Stimulated activated CD4-positive, alpha-beta T cell treated with anti-CD3 and anti-CD28 coated beads, Interleukin-15, amount 100 ng/mL, for 1 hour (primary cell): ENCODE data around the gene LYPD6.

Experiments used
- DNase-seq, 2 donors: peaks; one replicate each; pipeline ENCODE4 v3.0.0-alpha.2; 2020; ENCODE audit warnings: low read depth in 1 of 2, low spot score in 1 of 2

LYPD6 gene

DNA sequence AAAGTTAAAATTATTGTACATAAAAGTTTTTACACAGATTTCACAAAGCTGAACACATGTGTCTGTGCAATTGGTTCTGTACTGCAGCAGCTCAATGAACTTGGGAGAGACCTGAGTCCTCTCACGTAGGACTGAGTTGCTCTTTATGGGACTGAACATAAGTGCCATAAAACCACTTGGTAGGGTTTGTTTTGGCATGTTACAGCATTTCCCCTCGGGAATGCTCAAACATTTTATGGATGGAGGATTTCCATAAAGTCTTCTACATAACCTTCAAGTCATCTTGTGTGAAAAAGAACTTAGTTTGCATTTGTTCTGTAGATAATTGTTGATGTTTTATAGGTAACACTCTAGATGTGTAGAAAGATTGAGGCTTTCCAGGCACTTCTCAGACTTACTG, 15.9 kb downstream of the LYPD6 start:
- DNase-seq = no peak

DNA sequence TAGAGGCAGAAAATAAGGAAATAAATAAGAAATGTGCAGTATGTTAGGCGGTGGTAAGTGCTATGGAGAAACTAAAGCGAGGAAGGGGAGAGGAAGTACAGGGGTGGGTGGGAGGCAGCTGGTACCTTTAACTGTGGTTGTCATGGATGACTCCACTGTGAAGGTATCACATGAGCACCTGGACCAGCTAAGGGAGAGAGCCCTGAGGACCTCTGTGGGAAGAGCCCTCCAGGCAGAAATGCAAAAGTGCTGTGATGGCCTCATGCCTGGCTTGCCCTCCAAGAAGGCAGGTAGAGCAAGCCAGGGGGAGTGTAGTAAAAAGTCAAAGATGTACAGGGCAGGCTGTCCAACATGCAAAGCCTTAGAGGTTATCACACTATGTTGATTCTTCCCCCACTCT, 17.9 kb downstream of the LYPD6 start:
- DNase-seq = no peak

DNA sequence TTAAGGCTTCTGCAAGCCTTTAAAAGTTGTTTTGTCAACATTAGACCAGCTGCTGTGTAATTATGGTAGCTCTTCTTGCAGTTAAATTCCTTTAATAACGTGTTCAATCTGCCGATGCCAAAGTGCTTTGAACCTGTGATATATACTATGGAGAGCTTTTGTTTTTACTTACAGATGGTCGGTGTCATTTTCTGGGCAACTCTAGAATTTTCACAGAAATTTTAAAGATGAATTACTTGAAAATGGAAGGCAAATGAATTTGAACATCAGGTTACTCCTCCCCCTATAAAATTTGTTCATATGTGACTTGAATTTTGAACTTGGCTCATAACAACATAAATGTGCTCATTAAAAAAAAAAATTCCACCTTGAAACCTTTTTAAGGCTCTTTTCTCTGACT, 23.0 kb downstream of the LYPD6 start:
- DNase-seq = no peak

DNA sequence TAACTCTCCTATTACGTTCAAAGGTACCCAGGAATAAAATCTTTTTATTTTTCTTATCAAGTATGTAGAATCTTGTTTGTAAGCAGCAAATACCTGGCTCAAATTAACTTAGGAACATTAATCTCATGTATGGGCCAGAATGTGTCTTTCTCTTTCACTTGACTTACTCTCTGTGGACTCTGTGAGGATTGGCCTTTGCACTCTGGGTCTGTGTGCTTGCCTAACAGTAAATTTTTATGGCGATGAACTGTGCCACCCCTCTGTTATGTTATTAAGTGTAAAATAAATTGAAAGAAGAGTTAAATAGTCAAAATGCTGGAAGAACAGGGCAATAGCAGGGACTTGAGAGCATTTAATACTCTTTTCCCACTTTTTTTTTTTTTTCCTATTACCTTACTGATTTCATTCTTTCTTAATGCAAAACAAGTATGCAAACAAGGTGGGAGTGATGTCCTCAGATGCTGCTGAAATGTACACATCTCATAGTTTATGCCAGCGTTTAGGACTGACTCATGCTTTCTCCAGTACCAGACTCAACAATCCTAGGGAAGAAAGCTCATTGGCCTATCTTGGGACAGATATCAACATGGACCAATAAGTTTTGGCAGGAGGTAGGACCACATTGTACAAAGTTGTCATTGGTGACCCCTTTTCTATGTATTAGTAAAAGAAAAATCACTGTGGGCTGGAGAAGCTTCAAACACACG, 25.5 kb downstream of the LYPD6 start:
- no peak for DNase-seq

DNA sequence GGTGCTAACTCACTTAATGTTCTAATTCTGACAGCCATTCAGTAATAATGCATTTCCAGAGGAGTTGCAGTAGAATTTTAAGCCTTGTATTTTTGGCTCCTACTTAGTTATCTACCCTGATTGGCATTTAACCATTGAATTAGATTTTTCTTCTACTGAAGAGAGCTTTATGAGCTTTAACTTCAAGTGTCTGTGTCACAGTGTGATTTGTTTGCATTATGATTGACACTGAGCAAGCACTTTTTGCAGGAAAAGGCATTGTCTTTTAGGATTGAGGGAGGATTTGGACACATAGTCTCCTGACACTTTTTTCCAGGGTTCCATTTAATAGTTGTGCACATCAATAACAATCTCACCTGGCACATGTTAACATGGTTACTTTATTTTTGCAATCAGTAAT, 26.7 kb downstream of the LYPD6 start:
- DNase-seq = no peak

DNA sequence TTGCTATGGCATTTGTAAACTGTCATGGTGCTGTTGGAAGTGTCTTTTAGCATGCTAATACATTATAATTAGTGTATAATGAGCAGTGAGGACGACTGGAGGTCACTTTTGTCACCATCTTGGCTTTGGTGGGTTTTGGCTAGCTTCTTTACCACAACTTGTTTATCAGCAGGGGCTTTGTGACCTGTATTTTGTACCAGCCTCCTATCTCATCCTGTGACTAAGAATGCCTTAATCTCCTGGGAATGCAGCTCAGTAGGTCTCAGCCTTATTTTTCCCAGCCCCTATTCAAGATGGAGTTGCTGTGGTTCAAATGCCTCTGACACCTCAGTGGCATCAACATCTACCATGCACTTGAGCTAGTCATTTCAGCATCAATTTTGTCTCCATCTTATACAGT, 29.7 kb downstream of the LYPD6 start:
- DNase-seq = no peak

DNA sequence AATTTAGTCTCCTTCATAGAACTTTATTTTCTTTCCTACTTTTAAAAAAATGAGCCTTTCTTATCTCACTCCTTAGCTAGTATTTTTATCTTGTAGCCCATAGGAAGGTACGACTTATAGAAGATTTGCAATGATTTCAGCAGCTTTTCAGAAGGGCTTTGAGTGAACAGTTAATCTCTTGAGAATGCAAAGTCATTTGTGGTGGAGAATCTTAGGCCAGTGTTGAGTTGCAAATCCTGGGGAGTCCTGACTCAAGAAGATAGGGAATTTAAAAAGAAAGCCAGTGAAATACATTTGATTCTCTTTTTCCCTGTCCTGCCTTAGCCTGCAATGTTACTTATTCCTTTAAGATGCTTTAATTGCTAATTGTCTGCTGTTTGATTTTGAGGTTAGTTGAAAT, 33.6 kb downstream of the LYPD6 start:
- no peak for DNase-seq

DNA sequence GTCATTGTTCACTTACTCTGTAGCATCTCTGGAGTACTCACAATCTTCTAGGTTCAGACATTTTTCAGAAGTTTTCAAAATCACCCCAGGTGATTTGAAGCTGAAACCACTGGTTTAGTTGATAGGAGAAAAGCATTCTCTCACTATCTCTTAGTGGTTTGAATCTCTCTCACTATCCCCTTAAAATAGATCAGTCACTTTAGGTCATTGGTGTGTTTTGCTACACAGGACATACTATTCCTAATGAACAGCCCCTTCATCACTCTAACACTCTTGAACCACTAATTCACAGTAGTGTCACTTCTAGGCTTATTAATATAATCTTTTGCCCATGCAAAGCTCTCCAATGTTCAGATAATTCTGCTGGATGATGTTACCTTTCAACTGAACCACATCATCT, 34.5 kb downstream of the LYPD6 start:
- DNase-seq = no peak

DNA sequence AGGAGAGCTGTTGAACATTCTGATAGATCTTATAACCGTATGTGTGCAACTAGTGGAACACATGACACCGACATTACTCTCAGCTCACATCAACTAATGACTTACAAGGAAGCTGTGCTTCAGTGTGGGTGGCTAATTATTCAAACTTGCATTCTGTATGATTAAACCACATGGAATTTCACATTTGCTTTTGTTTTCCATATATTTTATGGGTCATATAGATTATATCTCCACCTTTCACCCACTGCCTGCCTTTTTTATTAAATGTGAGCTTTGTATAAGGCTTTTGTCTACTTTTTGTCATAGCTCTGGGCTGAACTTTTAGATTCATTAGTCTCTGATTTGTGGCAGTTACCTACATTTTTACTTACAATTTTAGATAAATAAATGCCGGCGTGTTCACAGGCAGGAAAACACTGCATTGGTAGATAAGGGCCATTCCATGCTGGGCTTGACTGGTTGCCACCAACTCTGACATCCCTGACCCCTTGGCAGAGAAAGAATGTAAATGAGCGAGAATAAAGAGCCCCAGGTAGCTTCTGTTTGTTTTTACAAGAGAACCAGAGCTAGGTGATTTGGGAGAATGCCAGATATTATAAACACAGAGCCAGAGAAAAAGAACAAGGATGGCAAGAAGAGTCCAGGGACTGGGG, 35.7 kb downstream of the LYPD6 start:
- DNase-seq = no peak

DNA sequence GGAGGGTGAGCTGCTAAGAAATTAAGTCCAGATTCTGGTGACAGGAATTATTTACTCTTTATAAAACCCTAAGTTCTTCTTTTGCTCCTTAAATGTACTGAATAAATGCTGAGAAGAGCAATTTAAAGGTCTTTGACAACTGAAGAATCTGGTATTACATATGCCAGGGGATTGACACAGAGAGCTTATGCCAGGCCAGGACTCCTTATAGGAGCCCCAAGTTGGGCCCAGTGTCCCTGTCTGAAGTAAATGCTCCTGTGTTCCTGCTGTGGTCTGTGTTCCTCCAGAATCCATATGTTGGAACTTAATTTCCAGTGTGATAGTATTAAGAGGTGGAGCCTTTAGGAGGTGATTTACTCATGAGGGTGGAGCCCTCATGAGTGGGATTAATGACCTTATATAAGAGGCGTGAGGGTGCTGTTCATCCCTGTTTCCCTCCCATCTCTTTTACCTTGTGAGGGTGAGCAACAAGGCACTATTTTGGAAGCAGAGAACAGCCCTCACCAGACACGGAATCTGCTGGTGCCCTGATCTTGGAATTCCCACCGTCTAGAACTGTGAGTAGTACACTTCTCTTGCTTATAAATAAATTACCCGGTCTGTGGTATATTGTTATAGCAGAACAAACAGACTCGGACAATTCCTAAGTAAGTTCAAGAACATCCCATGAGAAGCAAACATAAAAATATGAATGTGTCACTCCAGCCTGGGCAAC, 39.8 kb downstream of the LYPD6 start:
- DNase-seq = no peak

DNA sequence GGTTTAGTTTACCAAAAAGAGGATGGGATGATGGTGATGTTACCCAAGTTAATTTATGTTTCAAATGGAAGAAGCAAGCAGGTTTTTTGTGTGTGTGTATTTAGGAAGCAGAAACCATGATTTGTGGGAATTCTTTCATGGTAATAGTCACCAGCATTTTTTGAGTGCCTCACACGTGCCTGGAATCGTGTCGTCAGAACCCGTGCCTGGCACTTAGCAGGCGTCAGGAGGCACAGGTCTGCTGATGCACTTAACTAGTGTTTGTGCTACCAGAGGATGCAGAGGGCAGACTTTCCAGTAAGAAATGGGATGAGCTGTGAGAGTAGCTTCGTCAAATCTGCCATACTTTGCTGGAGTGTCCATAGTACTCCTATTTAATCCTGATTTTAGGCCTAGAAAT, 41.1 kb downstream of the LYPD6 start:
- DNase-seq = no peak

DNA sequence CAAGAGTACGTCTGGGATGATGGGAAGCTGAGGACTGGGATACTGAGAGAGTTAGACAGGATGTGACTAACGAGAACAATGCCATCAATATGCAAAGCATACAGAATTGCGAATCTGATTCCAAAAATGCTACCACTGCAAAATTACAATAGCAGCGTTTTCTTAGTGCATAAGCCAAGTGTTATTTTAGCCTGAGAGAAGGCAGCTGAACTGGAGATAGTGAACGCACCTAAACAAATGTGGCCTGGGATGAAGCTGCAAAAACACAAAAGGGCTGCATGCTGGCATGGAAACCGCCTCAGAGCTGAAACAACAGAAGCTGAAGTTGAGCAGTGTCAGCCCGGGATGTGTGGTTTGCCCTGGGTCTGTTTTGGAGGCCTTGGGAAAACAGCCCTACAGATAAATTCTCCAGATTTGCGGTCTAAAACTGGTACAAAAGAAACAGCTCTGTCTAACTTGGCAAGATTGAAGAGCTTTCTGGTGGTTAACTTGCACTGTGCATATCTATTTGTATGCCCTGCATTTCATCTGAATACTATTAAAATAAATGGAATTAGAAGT, 45.5 kb downstream of the LYPD6 start:
- no peak for DNase-seq

DNA sequence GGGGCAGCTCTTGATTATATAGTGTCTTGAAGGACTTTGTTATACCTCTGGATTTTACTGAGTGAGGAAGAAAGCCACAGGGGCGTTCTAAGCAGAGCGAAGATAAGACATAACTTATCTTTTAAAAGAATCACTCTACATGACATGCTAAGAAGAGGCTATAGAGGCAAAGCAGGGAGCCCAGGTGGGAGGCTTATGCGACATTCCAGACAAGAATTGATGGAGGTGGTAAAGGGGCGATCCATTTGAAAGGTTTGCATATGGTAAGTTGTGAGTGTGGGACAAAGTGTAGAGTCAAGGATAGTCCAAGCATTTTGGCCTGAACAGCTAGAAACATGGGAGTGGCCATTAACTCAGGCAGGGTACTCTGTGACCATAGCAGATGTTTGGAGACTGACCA, 49.8 kb downstream of the LYPD6 start:
- no peak for DNase-seq

DNA sequence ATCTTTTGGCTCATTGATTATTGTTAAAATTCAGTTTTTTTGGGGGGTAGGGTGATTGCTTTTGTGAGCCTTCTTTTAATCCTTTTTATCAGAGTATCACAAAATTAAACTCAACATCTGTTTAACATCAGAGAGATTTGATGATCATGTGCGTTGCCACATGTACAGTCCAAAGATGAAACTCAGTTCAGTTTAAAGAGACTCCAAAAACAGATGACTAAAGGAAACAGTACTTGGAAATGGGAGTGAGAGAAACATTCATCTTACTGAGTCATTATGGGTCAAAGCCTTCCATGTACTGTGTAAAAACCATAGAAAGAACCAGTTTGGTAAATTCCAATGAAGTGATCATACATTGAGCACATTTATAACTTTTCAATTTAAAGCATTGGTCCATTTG, 53.0 kb downstream of the LYPD6 start:
- DNase-seq = no peak

DNA sequence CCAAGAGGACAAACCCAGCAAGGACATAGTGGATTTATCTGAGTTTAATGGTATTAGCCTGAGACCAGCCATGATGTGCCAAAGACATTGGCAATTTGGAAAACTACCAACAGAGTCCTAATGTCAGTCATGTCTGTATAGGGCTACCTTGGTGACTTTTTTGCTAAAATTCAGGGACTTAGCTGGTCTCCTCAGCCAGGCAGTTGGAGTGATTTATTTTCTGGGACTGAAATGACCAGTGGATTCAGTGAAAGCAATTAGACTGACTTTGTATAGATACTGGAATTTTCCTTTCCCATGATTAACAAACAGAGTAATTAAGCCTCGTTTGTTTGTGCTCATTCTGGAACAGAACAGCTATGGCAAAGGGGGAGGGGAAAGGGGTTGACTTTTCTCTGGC, 55.0 kb downstream of the LYPD6 start:
- no peak for DNase-seq

DNA sequence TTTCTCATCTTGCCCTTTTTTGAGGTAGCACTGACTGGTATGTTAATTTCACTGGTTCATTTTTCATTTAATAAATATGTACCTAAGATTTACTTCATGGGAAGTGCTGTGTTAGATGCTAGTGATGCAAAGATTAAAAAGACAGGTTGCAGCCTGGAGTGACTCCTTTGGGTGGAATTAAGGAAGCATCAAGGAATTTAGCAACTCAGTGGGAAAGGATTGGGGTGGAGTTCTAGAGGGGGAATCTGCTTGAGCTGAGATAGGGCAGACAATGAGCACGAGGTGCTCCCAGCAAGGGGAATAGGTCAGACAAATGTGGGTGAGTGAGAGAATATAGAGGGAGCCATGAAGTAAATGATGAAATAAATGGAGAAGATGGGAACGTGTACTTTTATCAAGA, 57.0 kb downstream of the LYPD6 start:
- no peak for DNase-seq

DNA sequence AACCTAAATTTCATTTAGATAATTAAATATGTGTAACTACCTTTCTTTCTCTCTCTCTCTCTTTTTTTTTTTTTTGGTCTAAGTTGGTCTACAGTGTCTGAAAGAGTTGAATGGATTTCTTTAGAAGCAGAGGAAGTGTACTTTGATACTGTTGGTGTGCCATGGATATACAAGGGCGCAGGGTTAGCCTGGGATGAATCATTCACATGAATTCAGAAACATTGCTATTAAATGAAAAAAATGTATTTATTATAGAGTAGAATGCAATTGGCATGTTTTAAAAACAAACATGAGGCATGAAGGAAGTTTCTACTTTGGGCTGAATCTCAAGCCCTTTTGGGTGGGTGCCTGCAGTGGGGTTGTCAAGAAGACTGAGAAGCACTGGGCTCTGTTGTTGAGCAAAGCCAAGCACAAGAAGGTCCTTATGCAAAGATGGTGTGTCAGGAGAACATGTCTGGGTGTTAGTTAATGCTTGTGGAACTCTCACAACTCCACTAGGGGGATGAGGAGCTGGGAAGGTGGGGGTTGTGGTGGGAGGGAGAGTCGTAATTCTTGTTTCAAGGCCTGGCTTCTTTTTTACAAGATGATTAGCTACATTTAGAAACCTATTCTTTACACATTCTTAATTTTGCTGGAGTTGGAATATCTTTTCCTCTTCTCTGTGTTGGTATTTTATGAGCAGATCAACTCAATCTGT, 57.9 kb downstream of the LYPD6 start:
- no peak for DNase-seq

DNA sequence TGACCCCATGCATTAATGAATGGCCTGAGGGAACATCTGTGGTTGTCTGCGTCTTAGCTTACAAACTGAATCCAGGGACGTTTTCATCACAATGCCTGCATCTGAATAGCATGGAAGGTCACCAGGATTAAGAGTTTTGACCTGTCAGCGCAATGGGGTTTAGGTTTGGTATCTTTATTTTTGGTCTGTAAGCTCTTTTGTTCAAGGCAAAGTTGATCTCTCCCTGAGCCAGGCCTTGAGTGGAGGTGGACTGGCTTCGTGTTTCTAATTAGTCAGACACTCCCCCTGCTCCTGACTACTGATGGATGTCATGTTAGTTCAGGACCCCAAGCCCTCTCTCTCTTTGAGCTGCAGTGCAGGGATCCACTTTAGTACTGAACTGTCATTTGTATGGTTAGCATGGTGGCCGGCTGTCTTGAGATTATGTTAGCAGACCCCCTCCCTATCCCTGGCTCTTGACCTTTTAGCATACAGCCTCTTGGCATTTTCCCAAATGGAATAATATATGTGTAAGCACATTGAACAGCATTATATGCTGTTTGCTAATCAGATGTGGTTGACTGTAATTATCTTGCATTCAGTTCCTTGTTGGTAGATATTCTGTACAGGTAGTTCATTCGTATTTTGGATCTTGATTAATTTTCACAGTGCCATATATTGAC, 59.2 kb downstream of the LYPD6 start:
- no peak for DNase-seq

DNA sequence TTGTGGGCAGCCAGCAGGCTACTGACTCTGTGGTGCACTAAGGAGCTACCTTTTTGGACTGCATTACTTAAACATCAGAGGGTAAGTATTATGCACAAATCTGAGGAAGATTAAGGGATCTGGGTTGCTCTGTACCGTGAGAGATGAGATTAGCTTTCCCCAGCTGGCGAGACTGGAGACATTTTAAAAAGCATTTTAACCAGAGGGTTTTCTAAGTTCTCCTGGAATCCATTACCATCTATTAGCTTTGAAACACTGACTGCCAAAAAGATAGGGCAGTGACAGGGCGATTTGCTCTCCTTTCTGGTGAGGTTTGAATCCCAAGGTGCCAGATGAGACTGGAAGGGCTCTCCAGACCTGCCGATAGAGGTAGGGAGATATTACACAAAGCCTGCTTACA, 63.2 kb downstream of the LYPD6 start:
- no peak for DNase-seq

DNA sequence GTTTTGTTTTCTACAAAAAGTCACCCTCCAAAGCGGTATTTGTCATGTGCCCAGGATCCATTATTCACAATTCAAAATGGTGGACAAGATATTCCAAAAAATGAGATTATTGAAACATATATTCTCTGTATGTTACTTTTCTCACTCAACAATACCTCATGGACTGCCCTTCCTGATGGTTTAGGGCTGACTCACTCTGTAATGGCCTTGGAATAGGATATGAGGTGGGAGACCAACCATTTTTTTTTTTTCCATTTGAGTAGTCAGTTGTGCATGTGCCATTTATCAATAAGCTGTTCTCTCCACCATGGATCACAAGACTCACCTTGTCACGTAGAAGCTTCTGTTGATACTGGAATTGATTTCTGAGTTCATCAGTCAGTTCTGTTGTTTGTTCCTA, 64.5 kb downstream of the LYPD6 start:
- no peak for DNase-seq

DNA sequence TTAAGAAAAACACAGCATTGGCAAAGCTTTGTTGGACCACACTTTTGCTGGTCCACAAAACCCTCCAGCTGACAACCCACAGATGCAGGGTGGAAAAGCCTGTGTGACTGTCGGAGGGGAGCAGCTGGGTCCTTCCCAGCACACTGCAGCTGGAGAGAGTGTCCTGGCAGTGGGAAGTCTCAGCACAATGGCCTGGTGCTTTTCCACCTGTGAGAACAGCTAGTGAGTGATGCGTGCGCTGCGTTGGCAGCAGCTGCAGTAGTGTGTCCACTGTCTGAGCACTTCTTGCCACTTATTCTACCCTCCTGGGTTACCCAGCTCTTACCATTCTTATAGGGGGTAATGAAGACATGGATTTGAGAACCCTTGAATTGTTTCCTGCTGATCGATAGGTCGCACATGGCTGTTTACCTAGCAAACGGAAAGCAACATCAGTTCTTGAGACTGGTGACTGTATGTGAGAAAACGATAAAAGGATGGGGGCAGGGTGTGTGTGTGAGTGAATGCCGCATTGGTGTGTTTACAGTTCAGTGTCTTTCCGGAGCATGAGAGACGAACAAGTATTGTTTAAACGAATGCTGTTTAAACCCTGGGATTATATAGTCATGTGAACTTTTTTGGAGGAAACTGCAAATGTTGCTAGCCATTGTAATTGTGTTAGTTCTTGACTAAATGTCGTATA, 69.7 kb downstream of the LYPD6 start:
- DNase-seq = no peak
